ENCODE data around the gene LZTR1. TPM values are rescaled to one million over a fixed set of nuclear protein-coding genes. Genes with fewer than 3 reads are reported as not detected.

The LZTR1 gene
- total and polyA plus RNA-seq, 7 donors, result 10.2 to 50.4 (median 31.4) TPM

- no peak for TF ChIP-seq POLR2A (IDR thresholded peaks at IDR 0.05)
- no peak for TF ChIP-seq CTCF (IDR thresholded peaks at IDR 0.05)
- TF ChIP-seq POLR2AphosphoS5 (IDR thresholded peaks at IDR 0.05), result peak in 1 of 4 donors; percentile 4
- TF ChIP-seq EP300 (IDR thresholded peaks at IDR 0.05), result no peak
- Histone ChIP-seq H3K9me3 (no peaks in the 10 kb centered on the region), H3K27me3 (no peaks in the 10 kb centered on the region), H3K4me1 (peaks cover 0 to 34% (median 31%) of the 10 kb centered on the region in 4 donors), H3K27ac (no peak overlapping the region), H3K4me3 (no peak overlapping the region), H3K36me3 (peaks cover 11 to 65% (median 20%) of the 10 kb centered on the region in 4 donors)
- intact Hi-C loops (cut with DNase I), result no loop called here
- WGBS, 2 donors, result 63 to 75% methylated on average over 7 of the region's 7 CpGs
- DNase-seq, result no peak
These were observed 16.6 kb downstream of the LZTR1 start for GRCh38 chr22:20998411-20999336.

GRCh38 chr22:20999350-21000206 lies 17.5 kb downstream of the LZTR1 start:
- no peak for DNase-seq
- Histone ChIP-seq H3K27ac (peak overlapping the region in 3 of 4 donors; percentile 96 to 99 (median 99)), H3K4me1 (peaks cover 0 to 39% (median 34%) of the 10 kb centered on the region in 4 donors), H3K9me3 (no peaks in the 10 kb centered on the region), H3K4me3 (no peak overlapping the region), H3K27me3 (no peaks in the 10 kb centered on the region), H3K36me3 (peaks cover 11 to 56% (median 16%) of the 10 kb centered on the region in 4 donors)
- intact Hi-C loops (cut with DNase I), result loop anchor here (2.0 to 10.0 kb wide), 5 partner anchors 37 to 141 kb away; partner anchors contain the start of genes CRKL, LRRC74B, PI4KA and SNAP29
- WGBS, 2 donors, result 93 to 94% methylated on average over 27 of the region's 27 CpGs
- TF ChIP-seq POLR2AphosphoS5 (IDR thresholded peaks at IDR 0.05) (no peak), POLR2A (IDR thresholded peaks at IDR 0.05) (no peak), EP300 (IDR thresholded peaks at IDR 0.05) (no peak)

- 45 to 62% methylated on average over 22 of the region's 22 CpGs for WGBS, 2 donors
- Histone ChIP-seq H3K36me3 (peaks cover 11 to 50% (median 16%) of the 10 kb centered on the region in 4 donors), H3K4me3 (peak overlapping the region; percentile 52 to 92 (median 76)), H3K27me3 (no peaks in the 10 kb centered on the region), H3K9me3 (no peaks in the 10 kb centered on the region), H3K4me1 (peaks cover 0 to 39% (median 34%) of the 10 kb centered on the region in 4 donors), H3K27ac (peak overlapping the region; percentile 96 to 99 (median 98))
- no peak for TF ChIP-seq EP300 (IDR thresholded peaks at IDR 0.05)
- no peak for TF ChIP-seq CTCF (IDR thresholded peaks at IDR 0.05)
- no peak for TF ChIP-seq POLR2A (IDR thresholded peaks at IDR 0.05)
- TF ChIP-seq POLR2AphosphoS5 (IDR thresholded peaks at IDR 0.05), result no peak
- DNase-seq, result no peak
- intact Hi-C loops (cut with DNase I), result loop anchor here (2.0 to 10.0 kb wide), 5 partner anchors 38 to 142 kb away; partner anchors contain the start of genes CRKL, LRRC74B, PI4KA and SNAP29
These were observed 18.3 kb downstream of the LZTR1 start for GRCh38 chr22:21000207-21000986.

GRCh38 chr22:21000987-21001600 lies 19.0 kb downstream of the LZTR1 start:
- no peak for TF ChIP-seq POLR2A (IDR thresholded peaks at IDR 0.05)
- TF ChIP-seq EP300 (IDR thresholded peaks at IDR 0.05), result no peak
- no peak for TF ChIP-seq CTCF (IDR thresholded peaks at IDR 0.05)
- no peak for TF ChIP-seq POLR2AphosphoS5 (IDR thresholded peaks at IDR 0.05)
- H3K4me1 ChIP-seq, result peaks cover 0 to 39% (median 34%) of the 10 kb centered on the region in 4 donors
- H3K9me3 ChIP-seq, result no peaks in the 10 kb centered on the region
- intact Hi-C loops (cut with DNase I), result loop anchor here (2.0 to 10.0 kb wide), 5 partner anchors 39 to 142 kb away; partner anchors contain the start of genes CRKL, LRRC74B, PI4KA and SNAP29
- no peak for DNase-seq
- H3K27ac ChIP-seq, result peak overlapping the region; percentile 96 to 99 (median 98)
- H3K27me3 ChIP-seq, result no peaks in the 10 kb centered on the region
- 1 to 2% methylated on average over 26 of the region's 26 CpGs for WGBS, 2 donors
- H3K4me3 ChIP-seq, result peak overlapping the region; percentile 52 to 92 (median 76)
- H3K36me3 ChIP-seq, result peaks cover 10 to 43% (median 15%) of the 10 kb centered on the region in 4 donors

Measured in sigmoid colon (tissue), 7 donors.